ENCODE measurements around the gene SLCO2A1.

- TF ChIP-seq CTCF (IDR thresholded peaks at IDR 0.05) (no peak), EP300 (IDR thresholded peaks at IDR 0.05) (no peak), POLR2A (IDR thresholded peaks at IDR 0.05) (no peak)
Observed at GRCh38 chr3:133954717-133955360, 74.9 kb downstream of the SLCO2A1 start.

Measured in gastroesophageal sphincter (tissue), 3 donors.